ENCODE measurements around the gene ACTRT1. TPM values are rescaled to one million over a fixed set of nuclear protein-coding genes. Genes with fewer than 3 reads are reported as not detected.

Gene ACTRT1
- total RNA-seq, 1 donor from 2014 or later, result not detected

DNA sequence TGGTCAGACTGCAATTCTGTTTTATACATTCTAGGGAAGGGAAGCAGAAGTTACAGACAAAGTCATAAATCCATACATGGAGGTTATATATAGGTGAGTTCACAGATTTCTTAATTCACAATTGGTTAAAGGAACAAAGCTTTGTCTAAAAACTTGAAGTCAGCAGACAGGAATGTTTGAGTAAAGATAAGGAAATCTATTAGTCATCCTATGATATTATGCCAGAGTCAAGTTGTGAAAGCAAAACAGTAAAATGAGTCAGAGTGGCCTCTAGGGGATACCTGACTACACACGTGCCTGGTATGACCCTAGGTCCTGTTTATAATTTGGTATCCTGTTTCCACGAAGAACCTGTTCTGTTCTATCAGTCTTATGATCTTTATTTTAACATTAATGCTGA is 31.5 kb downstream of the ACTRT1 start:
- no peak for DNase-seq (ENCODE audit: low read depth, low spot score)
- Mint-ChIP-seq H3K4me1 (no peaks in the 10 kb centered on the region), H3K9me3 (peaks cover 15% of the 10 kb centered on the region), H3K27ac (ENCODE audit: unreplicated experiment) (no peak overlapping the region), H3K4me3 (no peak overlapping the region), H3K36me3 (ENCODE audit: low read depth) (peaks cover 2% of the 10 kb centered on the region), H3K27me3 (ENCODE audit: low read depth) (no peaks in the 10 kb centered on the region)
- TF ChIP-seq, protein P1, sequence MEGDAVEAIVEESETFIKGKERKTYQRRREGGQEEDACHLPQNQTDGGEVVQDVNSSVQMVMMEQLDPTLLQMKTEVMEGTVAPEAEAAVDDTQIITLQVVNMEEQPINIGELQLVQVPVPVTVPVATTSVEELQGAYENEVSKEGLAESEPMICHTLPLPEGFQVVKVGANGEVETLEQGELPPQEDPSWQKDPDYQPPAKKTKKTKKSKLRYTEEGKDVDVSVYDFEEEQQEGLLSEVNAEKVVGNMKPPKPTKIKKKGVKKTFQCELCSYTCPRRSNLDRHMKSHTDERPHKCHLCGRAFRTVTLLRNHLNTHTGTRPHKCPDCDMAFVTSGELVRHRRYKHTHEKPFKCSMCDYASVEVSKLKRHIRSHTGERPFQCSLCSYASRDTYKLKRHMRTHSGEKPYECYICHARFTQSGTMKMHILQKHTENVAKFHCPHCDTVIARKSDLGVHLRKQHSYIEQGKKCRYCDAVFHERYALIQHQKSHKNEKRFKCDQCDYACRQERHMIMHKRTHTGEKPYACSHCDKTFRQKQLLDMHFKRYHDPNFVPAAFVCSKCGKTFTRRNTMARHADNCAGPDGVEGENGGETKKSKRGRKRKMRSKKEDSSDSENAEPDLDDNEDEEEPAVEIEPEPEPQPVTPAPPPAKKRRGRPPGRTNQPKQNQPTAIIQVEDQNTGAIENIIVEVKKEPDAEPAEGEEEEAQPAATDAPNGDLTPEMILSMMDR (conservative IDR thresholded peaks at IDR 0.05), result no peak

DNA sequence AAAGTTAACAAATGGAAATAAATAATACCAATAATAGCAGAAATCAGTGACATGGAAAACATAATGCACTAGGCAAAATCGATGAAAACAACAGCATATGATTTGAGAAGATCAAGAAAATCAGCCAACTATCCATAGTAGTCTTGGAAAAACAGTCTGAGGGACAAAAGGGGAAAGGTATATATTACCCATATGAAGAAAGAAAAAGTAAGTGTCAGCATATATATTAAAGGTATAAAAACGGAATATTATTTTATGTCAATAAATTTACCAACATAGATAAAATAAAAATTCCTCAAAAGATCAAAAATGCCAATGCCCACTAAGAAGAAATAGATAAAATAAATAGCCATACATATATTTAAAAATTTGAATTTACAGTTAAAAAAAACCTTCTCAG is 33.0 kb downstream of the ACTRT1 start:
- Mint-ChIP-seq H3K27ac (ENCODE audit: unreplicated experiment) (no peak overlapping the region), H3K36me3 (ENCODE audit: low read depth) (peaks cover 2% of the 10 kb centered on the region), H3K4me1 (no peaks in the 10 kb centered on the region), H3K9me3 (peaks cover 14% of the 10 kb centered on the region), H3K4me3 (no peak overlapping the region), H3K27me3 (ENCODE audit: low read depth) (no peaks in the 10 kb centered on the region)
- DNase-seq (ENCODE audit: low read depth, low spot score), result no peak
- TF ChIP-seq, protein P1 (conservative IDR thresholded peaks at IDR 0.05), result no peak

DNA sequence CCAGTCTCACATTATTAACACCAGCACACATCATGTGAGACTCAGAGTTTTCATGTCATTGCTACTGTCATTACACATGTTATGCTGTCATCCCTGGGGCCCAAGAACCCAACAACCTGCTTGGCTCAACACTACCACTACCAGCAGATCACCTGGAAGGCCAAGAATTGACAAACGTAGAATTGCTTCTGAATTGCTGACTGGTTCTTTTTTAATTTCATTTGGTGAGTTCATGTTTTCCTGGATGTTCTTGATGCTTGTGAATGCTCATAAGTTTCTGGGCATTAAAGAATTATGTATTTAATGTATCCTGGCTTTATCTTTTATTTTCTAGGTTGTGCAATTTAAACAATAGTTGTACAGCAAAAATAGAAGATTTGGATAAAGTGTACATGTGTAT is 40.2 kb downstream of the ACTRT1 start:
- H3K27ac Mint-ChIP-seq (ENCODE audit: unreplicated experiment), result no peak overlapping the region
- H3K9me3 Mint-ChIP-seq, result peaks cover 2% of the 10 kb centered on the region
- H3K4me3 Mint-ChIP-seq, result no peak overlapping the region
- no peaks in the 10 kb centered on the region for H3K27me3 Mint-ChIP-seq (ENCODE audit: low read depth)
- no peaks in the 10 kb centered on the region for H3K4me1 Mint-ChIP-seq
- DNase-seq (ENCODE audit: low read depth, low spot score), result no peak
- TF ChIP-seq, protein P1 (conservative IDR thresholded peaks at IDR 0.05), result no peak
- H3K36me3 Mint-ChIP-seq (ENCODE audit: low read depth), result no peaks in the 10 kb centered on the region

DNA sequence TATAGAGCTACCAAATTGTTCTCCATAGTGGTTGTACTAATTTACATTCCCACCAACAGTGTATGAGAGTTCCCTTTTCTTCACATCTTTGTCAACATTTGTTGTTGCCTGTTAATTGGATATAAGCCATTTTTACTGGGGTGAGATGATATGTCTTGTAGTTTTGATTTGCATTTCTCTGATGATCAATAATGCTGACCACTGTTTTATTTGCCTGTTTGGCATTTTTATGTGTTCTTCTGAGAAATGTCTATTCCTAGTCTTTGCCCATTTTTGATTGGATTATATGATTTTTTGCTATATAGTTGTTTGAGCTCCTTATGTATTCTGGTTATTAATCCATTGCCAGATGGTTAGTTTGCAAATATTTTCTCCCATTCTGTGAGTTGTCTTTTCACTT is 44.3 kb downstream of the ACTRT1 start:
- no peak overlapping the region for H3K4me3 Mint-ChIP-seq
- H3K27ac Mint-ChIP-seq (ENCODE audit: unreplicated experiment), result no peak overlapping the region
- H3K9me3 Mint-ChIP-seq, result no peaks in the 10 kb centered on the region
- DNase-seq (ENCODE audit: low read depth, low spot score), result no peak
- H3K4me1 Mint-ChIP-seq, result no peaks in the 10 kb centered on the region
- no peaks in the 10 kb centered on the region for H3K36me3 Mint-ChIP-seq (ENCODE audit: low read depth)
- no peaks in the 10 kb centered on the region for H3K27me3 Mint-ChIP-seq (ENCODE audit: low read depth)
- TF ChIP-seq, protein P1 (conservative IDR thresholded peaks at IDR 0.05), result no peak

All from neural crest cell (in vitro differentiated cells).